Large intestine (tissue), 3 donors: Measurements from ENCODE around the gene PLK2. TPM values are rescaled to one million over a fixed set of nuclear protein-coding genes. Genes with fewer than 3 reads are reported as not detected.

Source experiments
- DNase-seq, 2 donors: peaks; one replicate each; pipeline versions ENCODE4 v3.0.0 to v3.0.0-alpha.2; 2013
- H3K27ac ChIP-seq: one replicate; pipeline ENCODE4 v1.5.1; 2013; ENCODE audit warnings: low read length
- H3K27me3 ChIP-seq: 2 replicates; pipeline ENCODE4 v1.6.1; 2013; ENCODE audit warnings: low read length; ENCODE audit not compliant: control insufficient read depth, insufficient read depth
- H3K36me3 ChIP-seq: 2 replicates; pipeline ENCODE4 v1.6.1; 2013; ENCODE audit warnings: low read length; ENCODE audit not compliant: control insufficient read depth, insufficient read depth
- H3K4me1 ChIP-seq: one replicate; pipeline ENCODE4 v1.6.1; 2013; ENCODE audit warnings: low read length; ENCODE audit not compliant: control insufficient read depth, insufficient read depth
- H3K4me3 ChIP-seq: one replicate; pipeline ENCODE4 v1.5.1; 2013; ENCODE audit warnings: low read length
- H3K9me3 ChIP-seq: one replicate; pipeline ENCODE4 v1.6.1; 2013; ENCODE audit warnings: mild to moderate bottlenecking, low read depth, low read length, moderate library complexity; ENCODE audit not compliant: control insufficient read depth
- WGBS: methylation state at CpG from one replicate; pipeline ENCODE4 v1.1.5; 2013; ENCODE audit warnings: low lambda C conversion rate; ENCODE audit not compliant: insufficient coverage; 5-methylcytosine and 5-hydroxymethylcytosine counted together
- polyA plus RNA-seq: library from polyadenylated mRNA; unstranded; fragments of 120-200 nt; gene quantifications from one replicate; pipeline ENCODE4 v1.2.1, GENCODE V29; 2013

PLK2 gene
- polyA plus RNA-seq, 1 donor = 44.5 TPM

DNA sequence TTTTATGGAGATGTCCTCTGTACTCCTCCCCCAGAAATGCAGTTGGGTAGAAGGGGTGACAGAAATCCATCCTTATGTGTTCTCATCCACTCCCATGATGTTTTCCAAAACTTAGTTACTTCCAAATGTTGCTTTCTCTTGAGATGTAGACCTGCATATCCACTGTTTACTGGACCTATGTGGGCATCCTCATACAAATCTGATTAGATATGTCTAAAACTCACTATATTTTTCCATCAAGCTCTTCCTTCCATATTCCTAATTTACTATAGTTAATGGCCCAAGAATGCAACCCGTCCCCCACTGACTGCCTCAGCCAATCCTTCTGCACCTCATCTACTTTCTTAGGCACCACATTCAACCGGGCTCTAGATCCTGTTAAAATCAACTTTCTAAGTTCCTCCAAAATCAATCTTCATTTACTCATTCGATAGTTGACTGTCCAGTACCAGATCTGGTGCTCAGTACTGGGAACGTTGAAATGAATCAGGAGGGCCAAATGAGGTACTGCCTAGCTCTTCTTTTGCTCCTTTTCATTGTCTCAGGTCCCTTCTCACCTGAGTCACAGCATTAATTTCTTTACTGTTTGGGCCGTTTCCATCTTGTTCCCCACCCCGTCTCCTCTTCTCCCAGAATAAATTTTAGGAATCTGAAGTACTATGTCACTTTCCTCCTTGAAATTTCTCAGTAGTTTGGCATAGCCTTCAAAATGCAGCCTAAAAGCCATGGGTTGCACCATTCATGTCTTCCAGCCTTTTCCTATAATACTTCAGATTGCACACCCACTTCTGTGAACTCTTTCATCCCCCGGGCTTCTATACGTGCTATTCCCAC lies 7.9 kb downstream of the PLK2 start:
- Histone ChIP-seq H3K4me1 (no peaks in the 10 kb centered on the region), H3K36me3 (peaks cover 13% of the 10 kb centered on the region), H3K27me3 (no peaks in the 10 kb centered on the region), H3K4me3 (no peak overlapping the region), H3K27ac (no peak overlapping the region), H3K9me3 (no peaks in the 10 kb centered on the region)
- no peak for DNase-seq
- 92% methylated on average over 6 of the region's 8 CpGs for WGBS

DNA sequence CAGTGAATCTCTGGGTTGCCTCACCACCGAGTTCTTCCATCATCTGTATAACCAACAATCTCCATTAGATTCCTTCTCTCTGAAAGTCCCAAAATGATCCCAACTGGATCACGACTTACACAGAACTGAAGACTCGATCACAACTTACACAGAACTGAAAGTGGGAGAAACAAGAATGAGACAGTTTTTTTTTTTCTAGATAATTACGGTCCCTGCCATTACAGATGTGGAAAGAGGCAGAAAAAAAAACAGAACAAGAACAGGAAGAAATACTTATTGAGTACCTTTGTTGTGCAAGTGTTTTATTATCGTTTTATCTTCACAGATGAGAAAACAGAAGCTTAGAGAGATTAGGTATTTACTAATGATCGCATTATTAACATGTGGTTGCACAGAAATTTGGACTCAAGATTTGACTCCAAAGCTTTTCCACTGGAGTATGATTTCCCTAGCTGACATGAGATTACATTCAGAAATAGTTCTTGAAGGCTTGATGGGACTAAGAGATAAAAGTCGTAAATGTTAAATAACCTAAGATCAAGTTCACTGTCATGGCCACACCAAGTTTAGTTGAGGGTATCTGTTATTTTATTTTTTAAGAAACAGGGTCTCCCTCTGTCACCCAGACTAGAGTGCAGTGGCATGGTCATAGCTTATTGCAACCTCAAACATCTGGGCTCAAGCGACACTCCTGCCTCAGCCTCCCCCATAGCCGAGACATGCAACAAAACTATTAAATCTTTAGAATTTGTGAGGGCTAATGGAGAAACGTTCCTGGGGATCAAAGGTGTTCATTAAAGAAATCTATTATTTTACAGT lies 8.9 kb downstream of the PLK2 start:
- H3K27me3 ChIP-seq = no peaks in the 10 kb centered on the region
- no peaks in the 10 kb centered on the region for H3K9me3 ChIP-seq
- 82% methylated on average over 4 of the region's 10 CpGs for WGBS
- H3K36me3 ChIP-seq = peaks cover 13% of the 10 kb centered on the region
- no peak overlapping the region for H3K4me3 ChIP-seq
- no peaks in the 10 kb centered on the region for H3K4me1 ChIP-seq
- no peak for DNase-seq
- no peak overlapping the region for H3K27ac ChIP-seq

DNA sequence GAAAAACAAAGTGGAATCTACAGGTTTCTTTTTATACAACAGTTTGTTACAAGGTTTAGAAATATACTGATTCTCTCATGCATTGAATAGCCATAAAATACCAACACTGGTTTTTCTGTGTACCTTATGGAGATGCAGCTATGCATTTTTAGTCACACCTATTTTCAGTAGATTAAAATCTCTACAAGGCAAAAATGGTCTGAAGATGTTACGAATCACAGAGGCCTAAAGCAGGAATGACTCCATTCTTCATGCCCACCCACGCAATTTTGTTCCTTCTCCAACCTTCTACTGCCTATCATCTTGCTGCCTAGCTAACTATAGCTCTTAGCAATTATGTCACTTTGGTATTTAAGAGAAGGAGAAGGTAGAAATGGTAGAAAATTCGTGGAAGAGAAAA lies 9.9 kb downstream of the PLK2 start:
- H3K27ac ChIP-seq = no peak overlapping the region
- no peak overlapping the region for H3K4me3 ChIP-seq
- no peaks in the 10 kb centered on the region for H3K4me1 ChIP-seq
- 83% methylated on average over 1 of the region's 3 CpGs for WGBS
- no peaks in the 10 kb centered on the region for H3K9me3 ChIP-seq
- peaks cover 6% of the 10 kb centered on the region for H3K36me3 ChIP-seq
- H3K27me3 ChIP-seq = no peaks in the 10 kb centered on the region
- no peak for DNase-seq

DNA sequence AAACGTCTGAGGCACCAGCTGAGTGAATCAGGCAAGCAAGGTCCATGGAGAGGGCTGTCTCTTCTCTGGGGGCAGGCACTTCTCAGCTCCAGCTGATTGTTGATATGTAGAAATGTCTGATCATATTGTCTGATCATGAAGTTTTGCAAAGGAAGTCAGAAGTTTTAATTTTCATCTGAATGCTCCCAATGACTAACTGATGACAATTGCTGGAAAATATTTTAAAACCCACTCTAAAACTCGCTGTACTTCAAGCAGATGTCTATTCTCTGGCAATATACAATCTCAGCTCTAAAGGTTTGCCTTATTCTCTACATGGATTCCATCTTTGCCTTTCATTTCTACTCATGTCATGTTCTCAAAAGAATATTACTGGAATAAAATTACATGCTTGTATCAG lies 12.7 kb downstream of the PLK2 start:
- H3K9me3 ChIP-seq = no peaks in the 10 kb centered on the region
- WGBS = 100% methylated on average over 1 of the region's 2 CpGs
- DNase-seq = no peak
- no peaks in the 10 kb centered on the region for H3K27me3 ChIP-seq
- H3K4me1 ChIP-seq = no peaks in the 10 kb centered on the region
- no peak overlapping the region for H3K4me3 ChIP-seq
- H3K27ac ChIP-seq = no peak overlapping the region
- H3K36me3 ChIP-seq = no peaks in the 10 kb centered on the region

DNA sequence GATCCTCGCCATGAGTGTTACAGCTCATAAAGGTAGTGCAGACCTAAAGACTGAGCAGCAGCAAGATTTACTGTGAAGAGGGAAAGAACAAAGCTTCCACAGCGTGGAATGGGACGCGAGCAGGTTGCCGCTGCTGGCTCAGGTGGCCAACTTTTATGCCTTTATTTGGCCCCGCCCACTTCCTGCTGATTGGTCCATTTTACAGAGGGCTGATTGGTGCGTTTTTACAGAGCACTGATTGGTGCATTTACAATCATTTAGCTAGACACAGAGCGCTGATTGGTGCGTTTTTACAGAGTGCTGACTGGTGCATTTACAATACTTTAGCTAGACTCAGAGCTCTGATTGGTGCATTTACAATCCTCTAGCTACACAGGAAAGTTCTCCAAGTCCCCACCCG lies 13.9 kb downstream of the PLK2 start:
- no peak overlapping the region for H3K4me3 ChIP-seq
- H3K27ac ChIP-seq = no peak overlapping the region
- no peaks in the 10 kb centered on the region for H3K9me3 ChIP-seq
- H3K36me3 ChIP-seq = no peaks in the 10 kb centered on the region
- no peaks in the 10 kb centered on the region for H3K4me1 ChIP-seq
- no peak for DNase-seq
- no peaks in the 10 kb centered on the region for H3K27me3 ChIP-seq
- 100% methylated on average over 1 of the region's 10 CpGs for WGBS

DNA sequence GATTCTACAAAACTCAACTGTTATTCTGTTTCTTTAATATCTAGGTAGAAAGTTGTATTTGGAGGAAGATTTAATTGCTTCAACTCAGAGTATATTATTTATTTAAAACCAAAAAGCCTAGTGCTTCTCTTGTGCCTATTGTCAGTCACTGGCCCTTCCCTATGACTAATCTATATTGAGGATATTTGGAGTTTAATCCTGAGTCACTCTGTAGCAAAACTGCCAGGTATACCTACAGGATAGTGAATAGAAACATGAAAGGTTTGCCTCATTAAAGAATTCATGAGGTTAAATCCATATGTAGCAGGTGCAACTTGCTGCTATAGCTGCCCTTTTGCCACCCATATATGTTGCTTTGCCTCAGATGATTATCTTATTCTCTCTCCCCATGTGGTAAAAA lies 15.1 kb downstream of the PLK2 start:
- Histone ChIP-seq H3K36me3 (no peaks in the 10 kb centered on the region), H3K27me3 (no peaks in the 10 kb centered on the region), H3K27ac (no peak overlapping the region), H3K4me3 (no peak overlapping the region), H3K9me3 (no peaks in the 10 kb centered on the region), H3K4me1 (no peaks in the 10 kb centered on the region)
- no peak for DNase-seq

DNA sequence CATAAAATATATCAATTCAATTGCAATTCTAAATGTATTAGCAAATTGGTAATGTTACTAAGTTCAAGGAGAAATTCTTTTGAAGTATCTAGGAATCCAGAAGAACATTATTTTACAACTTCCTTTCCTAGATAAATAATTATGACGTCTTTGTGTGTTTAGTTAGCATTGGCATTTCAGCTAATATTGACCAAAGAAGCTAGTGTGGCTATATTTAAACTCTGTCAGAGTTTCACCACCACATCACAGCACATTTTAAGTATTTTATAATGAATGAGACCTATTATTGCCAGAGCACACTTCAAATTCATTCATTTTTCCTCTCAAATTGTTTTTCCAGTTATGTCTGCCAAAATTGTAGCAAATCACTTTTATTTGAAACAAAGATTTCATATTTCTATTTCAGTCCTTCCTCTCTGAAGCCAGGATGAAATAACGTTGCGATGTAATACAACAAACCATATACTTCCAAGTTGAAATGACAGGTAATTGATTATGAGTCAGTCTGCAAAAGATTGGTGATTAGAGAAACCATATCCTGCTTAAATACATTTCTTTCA lies 18.9 kb downstream of the PLK2 start:
- Histone ChIP-seq H3K9me3 (no peaks in the 10 kb centered on the region), H3K4me1 (no peaks in the 10 kb centered on the region), H3K36me3 (no peaks in the 10 kb centered on the region), H3K27ac (no peak overlapping the region), H3K27me3 (no peaks in the 10 kb centered on the region), H3K4me3 (no peak overlapping the region)
- DNase-seq = peak in 1 of 2 donors; percentile 9
- WGBS = 30% methylated on average over 3 of the region's 3 CpGs

DNA sequence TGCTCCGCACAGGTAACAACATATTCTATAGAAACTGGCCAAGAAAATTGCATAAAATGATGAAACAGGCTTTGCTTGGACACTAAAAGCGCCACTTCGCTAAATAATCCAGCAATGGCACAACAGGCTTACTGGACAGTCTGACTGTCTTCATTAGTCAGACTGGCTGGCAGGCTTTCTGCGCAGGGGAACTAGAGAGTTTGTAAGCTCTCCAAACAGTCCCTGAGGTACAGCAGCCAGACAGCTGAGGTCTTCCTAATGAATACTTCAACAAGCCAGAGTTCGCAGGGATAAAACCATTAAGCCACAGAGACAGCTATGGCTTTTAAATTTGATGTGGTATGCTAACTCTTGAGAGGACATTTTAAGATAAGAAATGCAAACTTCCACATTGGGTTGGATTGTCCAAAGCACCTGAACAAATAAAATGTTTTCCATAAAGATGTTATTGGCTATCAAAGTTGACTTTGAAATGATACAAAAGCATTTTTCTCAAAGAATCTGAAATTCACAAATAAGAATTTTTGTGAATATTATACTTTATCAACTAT lies 20.7 kb downstream of the PLK2 start:
- DNase-seq = no peak
- H3K9me3 ChIP-seq = no peaks in the 10 kb centered on the region
- WGBS = no CpG with 5 or more reads among the region's 5 CpGs
- no peak overlapping the region for H3K27ac ChIP-seq
- no peaks in the 10 kb centered on the region for H3K4me1 ChIP-seq
- H3K27me3 ChIP-seq = no peaks in the 10 kb centered on the region
- no peaks in the 10 kb centered on the region for H3K36me3 ChIP-seq
- no peak overlapping the region for H3K4me3 ChIP-seq

DNA sequence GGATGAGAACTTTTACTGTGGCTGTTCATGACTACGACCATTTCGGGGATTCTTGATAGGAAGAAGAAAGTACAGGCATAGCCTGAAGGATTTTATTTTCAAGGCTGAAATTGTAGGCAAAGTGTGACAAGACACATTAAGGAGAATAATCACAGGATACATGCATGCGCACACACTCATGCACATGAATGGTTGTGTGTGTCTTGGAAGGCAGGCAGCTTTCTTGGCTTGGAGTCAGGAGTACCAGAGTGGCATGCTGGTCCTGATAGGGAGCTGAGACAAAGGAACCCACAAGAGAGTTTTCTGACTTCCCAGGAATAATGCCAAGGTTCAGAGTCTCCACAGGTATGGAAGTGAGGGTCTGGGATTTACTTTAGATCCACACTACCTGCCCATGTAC lies 22.2 kb downstream of the PLK2 start:
- no peak for DNase-seq
- no peak overlapping the region for H3K27ac ChIP-seq
- no peaks in the 10 kb centered on the region for H3K36me3 ChIP-seq
- H3K4me3 ChIP-seq = no peak overlapping the region
- no peaks in the 10 kb centered on the region for H3K4me1 ChIP-seq
- H3K9me3 ChIP-seq = no peaks in the 10 kb centered on the region
- H3K27me3 ChIP-seq = no peaks in the 10 kb centered on the region
- WGBS = 92% methylated on average over 2 of the region's 3 CpGs

DNA sequence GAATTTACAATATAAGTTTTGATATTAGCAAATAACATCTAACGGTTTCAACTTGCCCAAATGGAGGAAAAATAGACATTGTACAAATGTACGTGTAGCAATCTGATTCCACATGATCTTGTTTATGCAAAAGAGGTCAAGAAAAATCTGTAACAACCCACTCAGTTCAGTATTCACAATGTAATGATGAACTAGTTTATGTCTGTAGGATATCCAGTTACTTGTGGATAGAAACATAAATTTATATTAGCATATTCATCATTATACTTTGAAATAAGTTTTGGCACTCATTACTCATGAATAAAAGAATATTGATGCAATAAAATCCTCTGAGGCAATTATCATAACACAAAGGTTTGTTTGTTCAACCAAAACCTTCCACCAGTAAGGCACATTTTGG lies 28.1 kb downstream of the PLK2 start:
- no peak for DNase-seq
- no CpG with 5 or more reads among the region's 2 CpGs for WGBS
- H3K27me3 ChIP-seq = no peaks in the 10 kb centered on the region

More for the DNA sequence above, 28.1 kb downstream of the PLK2 start:
- Histone ChIP-seq H3K9me3 (no peaks in the 10 kb centered on the region), H3K36me3 (no peaks in the 10 kb centered on the region), H3K4me3 (no peak overlapping the region), H3K4me1 (no peaks in the 10 kb centered on the region), H3K27ac (no peak overlapping the region)
